ENCODE measurements around the gene CRYBA4.
A peak's percentile ranks its signal among the peaks of the same experiment; 100 is the strongest.

The CRYBA4 gene

GRCh38 chr22:26660961-26661578, 39.3 kb downstream of the CRYBA4 start:
- DNase-seq (ENCODE audit: low spot score): no peak

- no peak for DNase-seq (ENCODE audit: low spot score)
These were observed 40.4 kb downstream of the CRYBA4 start for GRCh38 chr22:26662160-26662559.

- no peak for DNase-seq (ENCODE audit: low spot score)
These were observed 41.7 kb downstream of the CRYBA4 start for GRCh38 chr22:26663374-26663923.

GRCh38 chr22:26665813-26666231, 44.1 kb downstream of the CRYBA4 start:
- no peak for DNase-seq (ENCODE audit: low spot score)

GRCh38 chr22:26667140-26667539, 45.4 kb downstream of the CRYBA4 start:
- DNase-seq (ENCODE audit: low spot score): no peak

GRCh38 chr22:26669060-26669481, 47.3 kb downstream of the CRYBA4 start:
- DNase-seq (ENCODE audit: low spot score): no peak

- no peak for DNase-seq (ENCODE audit: low spot score)
These were observed 48.7 kb downstream of the CRYBA4 start for GRCh38 chr22:26670459-26670858.

- no peak for DNase-seq (ENCODE audit: low spot score)
These were observed 49.7 kb downstream of the CRYBA4 start for GRCh38 chr22:26671317-26672059.

- DNase-seq (ENCODE audit: low spot score): no peak
These were observed 50.3 kb downstream of the CRYBA4 start for GRCh38 chr22:26672060-26672471.

- peak; percentile 95 for DNase-seq (ENCODE audit: low spot score)
These were observed 51.1 kb downstream of the CRYBA4 start for GRCh38 chr22:26672590-26673468.

GRCh38 chr22:26673486-26673885, 51.7 kb downstream of the CRYBA4 start:
- DNase-seq (ENCODE audit: low spot score): no peak

GRCh38 chr22:26674211-26675190, 52.7 kb downstream of the CRYBA4 start:
- DNase-seq (ENCODE audit: low spot score): no peak

GRCh38 chr22:26675687-26676268, 54.0 kb downstream of the CRYBA4 start:
- DNase-seq (ENCODE audit: low spot score): no peak

GRCh38 chr22:26677217-26677616, 55.5 kb downstream of the CRYBA4 start:
- DNase-seq (ENCODE audit: low spot score): no peak

GRCh38 chr22:26679003-26679629, 57.4 kb downstream of the CRYBA4 start:
- peak; percentile 87 for DNase-seq (ENCODE audit: low spot score)
